AG09309 (cell line): ENCODE results near the gene PEX3.
"Not testable (repeated sequence)": the region's sequence is repeated elsewhere in the genome, so short reads cannot be mapped to it uniquely, and the experiment has no call there.

ENCODE experiments used
- DNase-seq: peaks from one replicate; pipeline ENCODE4 v3.0.0-alpha.2; 2010; ENCODE audit warnings: low read depth
- H3K4me3 ChIP-seq: 2 replicates; pipeline ENCODE4 v1.5.1; 2011; ENCODE audit warnings: mild to moderate bottlenecking, low read depth, low read length, moderate library complexity; ENCODE audit not compliant: control insufficient read depth
- CTCF ChIP-seq: IDR thresholded peaks from 2 replicates; pipeline ENCODE4 v1.5.1; 2011; ENCODE audit warnings: mild to moderate bottlenecking, low read depth, low read length, inconsistent platforms; ENCODE audit not compliant: insufficient read depth, control insufficient read depth; ENCODE audit errors: missing control alignments

Gene PEX3

DNA sequence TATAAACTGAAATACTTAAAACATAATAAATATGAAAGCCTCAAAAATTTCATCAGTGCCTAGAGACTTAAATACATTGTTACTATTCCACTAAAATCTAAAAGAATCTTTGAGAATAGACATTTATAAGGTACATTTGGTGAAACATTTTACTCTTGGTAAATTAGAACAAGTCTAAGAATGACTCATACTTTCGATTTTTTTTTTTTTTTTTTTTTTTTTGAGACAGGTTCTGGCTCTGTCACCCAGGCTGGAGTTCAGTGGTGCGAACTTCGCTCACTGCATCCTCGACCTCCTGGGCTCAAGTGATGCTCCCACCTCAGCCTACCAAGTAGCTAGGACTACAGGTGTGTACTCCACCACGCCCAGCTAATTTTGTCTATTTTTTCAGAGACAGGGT lies 54.5 kb downstream of the PEX3 start:
- DNase-seq, result no peak
- no peak for TF ChIP-seq CTCF
- no peak overlapping the region for H3K4me3 ChIP-seq

DNA sequence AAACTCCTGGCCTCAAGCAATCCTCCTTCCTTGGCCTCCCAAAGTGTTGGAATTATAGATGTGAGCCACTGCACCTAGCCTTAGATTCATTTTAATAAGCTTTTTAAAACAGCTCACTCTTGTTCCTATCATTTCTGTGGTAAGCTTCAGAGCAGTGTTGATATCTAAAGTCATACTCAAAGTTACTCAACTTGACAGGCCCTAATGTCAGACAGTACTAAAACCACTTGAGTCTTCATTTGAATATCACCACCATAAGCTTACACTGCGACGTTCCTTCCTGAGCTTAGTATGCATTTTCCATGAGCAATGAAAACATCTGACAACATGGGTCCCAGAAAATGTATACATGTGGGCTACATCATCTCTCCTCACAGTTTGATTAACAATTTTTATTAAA lies 54.9 kb downstream of the PEX3 start:
- H3K4me3 ChIP-seq, result no peak overlapping the region
- no peak for DNase-seq

GRCh38 chr6:143506199-143506598 lies 55.6 kb downstream of the PEX3 start:
- no peak for DNase-seq
- no peak for TF ChIP-seq CTCF
- H3K4me3 ChIP-seq, result no peak overlapping the region

More for the DNA sequence above, 54.9 kb downstream of the PEX3 start:
- no peak for TF ChIP-seq CTCF

DNA sequence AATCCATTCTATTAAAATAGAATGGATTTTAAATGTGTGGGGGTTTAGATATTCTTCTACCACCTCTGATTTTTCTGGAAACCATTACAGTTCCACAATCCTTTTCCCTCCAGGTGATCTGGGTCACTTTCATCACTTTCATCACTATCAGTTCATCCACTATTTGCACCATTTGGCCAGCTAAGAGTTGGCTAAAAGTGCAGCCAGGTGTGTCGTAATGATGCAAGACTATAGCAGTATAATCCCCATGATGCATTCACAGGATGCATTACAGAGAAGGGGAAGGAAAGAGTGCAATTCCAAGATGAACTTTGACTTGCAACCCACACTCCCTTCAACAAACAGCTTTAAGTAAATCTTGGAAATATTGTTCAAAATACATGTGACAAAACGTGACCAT lies 56.0 kb downstream of the PEX3 start:
- DNase-seq, result no peak
- TF ChIP-seq CTCF, result no peak
- H3K4me3 ChIP-seq, result no peak overlapping the region

GRCh38 chr6:143507358-143508145 lies 56.9 kb downstream of the PEX3 start:
- no peak for DNase-seq
- TF ChIP-seq CTCF, result no peak
- H3K4me3 ChIP-seq, result no peak overlapping the region

DNA sequence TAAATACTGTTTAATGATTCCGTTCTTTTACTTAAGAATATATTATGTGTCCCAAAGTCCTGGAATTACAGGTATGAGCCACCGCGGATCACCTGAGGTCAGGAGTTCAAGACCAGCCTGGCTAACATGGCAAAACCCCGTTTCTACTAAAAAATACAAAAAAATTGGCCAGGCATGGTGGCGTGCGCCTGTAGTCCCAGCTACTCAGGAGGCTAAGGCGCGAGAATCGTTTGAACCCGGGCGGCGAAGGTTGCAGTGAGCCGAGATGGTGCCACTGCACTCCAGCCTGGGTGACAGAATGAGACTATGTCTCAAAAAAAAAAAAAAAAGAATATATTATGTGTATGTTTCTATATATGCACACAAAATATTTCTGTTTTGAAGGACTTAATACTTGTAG lies 59.7 kb downstream of the PEX3 start:
- not testable (repeated sequence) for H3K4me3 ChIP-seq, DNase-seq

GRCh38 chr6:143510991-143511891 lies 60.6 kb downstream of the PEX3 start, which contains the start of gene FUCA2:
TSS of gene FUCA2 (minus strand) at chr6:143511720. CDS start at chr6:143511634, 86 bp downstream.
- DNase-seq, result peak; percentile 34

More at GRCh38 chr6:143510991-143511891, 60.6 kb downstream of the PEX3 start, which contains the start of gene FUCA2:
- peak; percentile 3 for TF ChIP-seq CTCF
- H3K4me3 ChIP-seq, result peak within 1 kb of the TSS; percentile 74
